Liver (tissue), 3 donors: ENCODE results near the gene FRK.

Source experiments
- ATF3 ChIP-seq: IDR thresholded peaks from 2 replicates; pipeline ENCODE4 v1.6.1; 2016; ENCODE audit warnings: antibody characterized with exemption
- CTCF ChIP-seq: fragments of 150-350 bp; IDR thresholded peaks from 2 replicates; pipeline ENCODE4 v1.5.1; 2017; ENCODE audit warnings: improper control_type of control experiment, low read depth, low read length; ENCODE audit not compliant: missing input control
- GABPA ChIP-seq, 2 donors: IDR thresholded peaks in 1 of 2; conservative IDR thresholded peaks in 1 of 2; 2 replicates each; pipeline ENCODE4 v1.6.1; 2016; ENCODE audit warnings: antibody characterized with exemption in 2 of 2, mild to moderate bottlenecking in 1 of 2, moderate library complexity in 1 of 2
- HNF4G ChIP-seq: IDR thresholded peaks from 2 replicates; pipeline ENCODE4 v1.6.1; 2016; ENCODE audit warnings: antibody characterized with exemption
- JUND ChIP-seq, 2 donors: IDR thresholded peaks; 2 replicates each; pipeline ENCODE4 v1.6.1; 2016; ENCODE audit warnings: antibody characterized with exemption in 2 of 2
- MAX ChIP-seq: IDR thresholded peaks from 2 replicates; pipeline ENCODE4 v1.6.1; 2016; ENCODE audit warnings: antibody characterized with exemption
- RAD21 ChIP-seq, 2 donors: IDR thresholded peaks; 2 replicates each; pipeline ENCODE4 v1.6.1; 2016; ENCODE audit warnings: antibody characterized with exemption in 2 of 2, mild to moderate bottlenecking in 2 of 2
- REST ChIP-seq: IDR thresholded peaks from 2 replicates; pipeline ENCODE4 v1.6.1; 2016; ENCODE audit warnings: antibody characterized with exemption, mild to moderate bottlenecking
- RXRA ChIP-seq, 2 donors: IDR thresholded peaks; 2 replicates each; pipeline ENCODE4 v1.6.1; 2017 to 2018; ENCODE audit warnings: antibody characterized with exemption in 2 of 2, mild to moderate bottlenecking in 1 of 2
- TAF1 ChIP-seq: conservative IDR thresholded peaks from 2 replicates; pipeline ENCODE4 v1.6.1; 2016; ENCODE audit warnings: antibody characterized with exemption, mild to moderate bottlenecking
- YY1 ChIP-seq: IDR thresholded peaks from 2 replicates; pipeline ENCODE4 v1.6.1; 2016; ENCODE audit warnings: antibody characterized with exemption, mild to moderate bottlenecking
- ZBTB33 ChIP-seq: IDR thresholded peaks from 2 replicates; pipeline ENCODE4 v1.6.1; 2016; ENCODE audit warnings: antibody characterized with exemption
- donor health status: healthy.
- donor health status: healthy.

- TF ChIP-seq CTCF (no peak), YY1 (no peak), JUND (IDR thresholded peaks at IDR 0.05) (no peak), MAX (no peak), TAF1 (no peak), ATF3 (no peak), ZBTB33 (no peak), RAD21 (IDR thresholded peaks at IDR 0.05) (no peak), REST (no peak), GABPA (IDR thresholded peaks at IDR 0.05 in 1 of 2, conservative IDR thresholded peaks at IDR 0.05 in 1 of 2) (no peak), RXRA (IDR thresholded peaks at IDR 0.05) (no peak), HNF4G (no peak)
These were observed 162.4 kb downstream of the FRK start for GRCh38 chr6:115898246-115898645.
